Stimulated activated effector memory CD8-positive, alpha-beta T cell treated with anti-CD3 and anti-CD28 coated beads, Interleukin-12 subunit alpha, Interleukin-12 subunit beta, amount 100 ng/mL, for 72 hours (primary cell): Measurements from ENCODE around the gene RUNX1.
"Not testable (repeated sequence)": the region's sequence is repeated elsewhere in the genome, so short reads cannot be mapped to it uniquely, and the experiment has no call there.

Source experiments
- ATAC-seq: fragments of 150-1000 bp; cut with Tn5 transposase; 2 replicates; pipeline ENCODE4 v1.10.0; 2021
- DNase-seq, 2 donors: peaks; one replicate each; pipeline ENCODE4 v3.0.0; 2021 to 2022; ENCODE audit warnings: low spot score in 2 of 2
- H3K27ac Mint-ChIP-seq: one replicate; pipeline ENCODE4 v1.8.0; 2022; ENCODE audit warnings: mild to moderate bottlenecking, mixed read lengths
- H3K36me3 Mint-ChIP-seq: one replicate; pipeline ENCODE4 v1.8.0; 2022; ENCODE audit warnings: mild to moderate bottlenecking, mixed read lengths
- H3K4me1 Mint-ChIP-seq: one replicate; pipeline ENCODE4 v1.8.0; 2022; ENCODE audit warnings: mixed read lengths
- H3K4me3 Mint-ChIP-seq: one replicate; pipeline ENCODE4 v1.8.0; 2022; ENCODE audit warnings: mild to moderate bottlenecking, mixed read lengths
- H3K9me3 Mint-ChIP-seq: one replicate; pipeline ENCODE4 v1.8.0; 2022; ENCODE audit warnings: mixed read lengths

Gene RUNX1

DNA sequence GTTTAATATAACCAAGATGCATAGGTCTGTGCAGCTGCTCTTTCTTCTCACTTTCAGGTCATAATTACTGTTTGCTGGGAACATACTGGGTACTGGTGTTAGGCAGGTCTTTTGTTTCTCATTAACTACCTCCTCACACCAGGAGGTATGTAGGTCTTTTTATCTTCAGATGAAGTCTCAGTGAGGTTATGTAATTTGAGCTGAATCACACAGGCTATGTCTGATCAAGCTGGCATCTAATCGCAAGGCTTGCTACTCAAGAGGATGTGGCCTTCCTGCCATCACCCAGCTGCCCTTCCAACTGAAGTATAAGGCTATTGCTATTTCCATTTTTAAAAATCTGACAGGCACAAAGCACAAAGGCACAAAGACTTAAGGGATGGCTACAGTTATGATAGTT, 96.4 kb downstream of the RUNX1 start:
- H3K36me3 Mint-ChIP-seq = no peaks in the 10 kb centered on the region
- peaks cover 57% of the 10 kb centered on the region for H3K4me1 Mint-ChIP-seq
- H3K9me3 Mint-ChIP-seq = peaks cover 2% of the 10 kb centered on the region
- peak overlapping the region; percentile 69 for H3K27ac Mint-ChIP-seq
- peak; percentile 38 for ATAC-seq
- H3K4me3 Mint-ChIP-seq = peak overlapping the region; percentile 14
- no peak for DNase-seq

DNA sequence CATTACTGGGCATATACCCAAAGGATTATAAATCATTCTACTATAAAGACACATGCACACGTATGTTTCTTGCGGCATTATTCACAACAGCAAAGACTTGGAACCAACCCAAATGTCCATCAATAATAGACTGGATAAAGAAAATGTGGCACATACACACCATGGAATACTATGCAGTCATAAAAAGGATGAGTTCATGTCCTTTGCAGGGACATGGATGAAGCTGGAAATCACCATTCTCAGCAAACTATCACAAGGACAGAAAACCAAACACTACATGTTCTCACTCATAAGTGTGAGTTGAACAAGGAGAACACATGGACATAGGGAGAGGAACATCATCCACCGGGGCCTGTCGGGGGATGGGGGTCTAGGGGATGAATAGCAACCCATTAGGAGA, 97.2 kb downstream of the RUNX1 start:
- not testable (repeated sequence) for DNase-seq, H3K36me3 Mint-ChIP-seq, H3K4me3 Mint-ChIP-seq, H3K9me3 Mint-ChIP-seq, ATAC-seq
- peak overlapping the region; percentile 43 for H3K27ac Mint-ChIP-seq
- H3K4me1 Mint-ChIP-seq = peaks cover 57% of the 10 kb centered on the region

DNA sequence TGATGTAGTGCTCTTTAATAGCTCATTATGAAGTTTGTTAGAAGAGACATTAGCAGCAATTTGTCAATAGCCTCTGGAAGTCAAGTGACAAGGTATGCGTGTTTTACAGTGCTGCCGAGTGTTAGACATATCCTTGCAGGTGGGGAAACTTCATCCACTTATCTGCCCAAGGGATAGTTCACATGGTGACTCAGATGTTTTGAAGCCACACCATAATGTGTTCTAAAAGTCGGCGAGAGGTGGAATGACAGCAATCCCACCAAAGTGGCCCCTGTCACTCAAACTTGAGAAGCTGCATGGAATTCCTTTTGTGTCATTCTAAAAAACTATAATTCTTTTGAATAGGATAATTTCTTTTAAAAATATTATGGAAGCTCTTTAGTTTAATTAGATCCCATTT, 98.1 kb downstream of the RUNX1 start:
- H3K27ac Mint-ChIP-seq = no peak overlapping the region
- DNase-seq = no peak
- H3K36me3 Mint-ChIP-seq = peaks cover 7% of the 10 kb centered on the region
- peaks cover 3% of the 10 kb centered on the region for H3K9me3 Mint-ChIP-seq
- H3K4me3 Mint-ChIP-seq = no peak overlapping the region
- H3K4me1 Mint-ChIP-seq = peaks cover 61% of the 10 kb centered on the region
- no peak for ATAC-seq

DNA sequence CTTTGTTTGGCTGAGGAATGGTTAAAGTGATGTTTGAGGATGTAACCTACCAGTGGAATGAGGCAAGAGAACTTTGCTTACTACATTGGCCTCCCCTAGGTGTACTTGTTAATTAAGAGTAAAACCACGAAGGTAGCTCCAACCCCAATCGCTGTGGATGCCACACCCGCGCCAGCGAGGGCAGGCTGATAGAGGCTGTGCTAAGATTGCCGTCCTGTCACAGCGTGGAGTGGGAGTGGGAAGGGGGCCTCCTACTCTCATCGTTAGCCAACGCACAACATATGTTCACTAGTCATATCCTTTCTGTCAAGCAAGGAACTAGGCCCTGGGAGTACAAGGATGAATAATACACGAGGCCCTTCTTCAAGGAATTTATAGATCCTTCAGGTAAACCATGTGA, 99.6 kb downstream of the RUNX1 start:
- Mint-ChIP-seq H3K9me3 (peaks cover 4% of the 10 kb centered on the region), H3K4me1 (peaks cover 64% of the 10 kb centered on the region), H3K36me3 (peaks cover 7% of the 10 kb centered on the region), H3K4me3 (peak overlapping the region; percentile 23), H3K27ac (peak overlapping the region; percentile 27)
- ATAC-seq (peak; percentile 29), DNase-seq (no peak)

DNA sequence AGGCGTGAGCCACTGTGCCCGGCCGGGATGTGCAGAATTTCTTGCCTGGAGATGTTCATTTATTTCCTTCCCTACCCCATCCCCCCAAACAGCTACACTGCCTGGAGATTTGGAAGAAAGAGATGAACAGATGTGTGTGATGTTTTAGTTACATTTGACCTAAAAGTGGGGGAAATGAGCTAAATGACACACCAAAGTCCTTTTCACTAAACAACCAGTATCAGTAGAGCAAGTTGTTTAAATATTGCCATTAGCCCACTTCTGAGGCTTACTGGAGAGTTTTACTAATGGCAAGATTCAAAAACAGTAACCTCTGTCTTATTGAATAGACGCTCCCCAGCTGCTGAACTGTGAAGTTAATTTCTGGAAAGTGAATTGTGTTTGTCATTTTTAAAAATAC, 100.1 kb downstream of the RUNX1 start:
- Mint-ChIP-seq H3K27ac (peak overlapping the region; percentile 27), H3K4me1 (peaks cover 64% of the 10 kb centered on the region), H3K9me3 (peaks cover 4% of the 10 kb centered on the region), H3K36me3 (peaks cover 7% of the 10 kb centered on the region), H3K4me3 (peak overlapping the region; percentile 23)
- DNase-seq (no peak), ATAC-seq (no peak)

DNA sequence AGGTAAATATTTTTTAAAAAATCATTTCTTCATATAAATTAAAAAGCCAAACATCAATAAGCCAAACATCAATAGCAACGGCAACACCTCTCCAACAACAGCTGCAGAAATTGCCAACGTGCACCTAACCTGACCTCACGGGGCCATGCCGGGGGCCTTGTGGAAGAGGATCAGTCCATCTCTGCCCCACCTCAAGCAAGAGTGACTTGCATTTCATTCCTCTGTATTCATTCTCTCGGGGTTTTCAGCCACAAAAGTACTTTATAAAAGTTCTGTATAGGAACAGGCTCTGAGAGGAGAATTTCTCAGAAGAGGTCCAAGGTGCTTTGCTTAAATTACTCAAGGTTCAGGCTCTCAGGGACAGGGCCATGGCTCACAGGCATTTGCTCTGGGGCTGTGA, 100.9 kb downstream of the RUNX1 start:
- no peak overlapping the region for H3K4me3 Mint-ChIP-seq
- peaks cover 7% of the 10 kb centered on the region for H3K36me3 Mint-ChIP-seq
- no peak for ATAC-seq
- H3K4me1 Mint-ChIP-seq = peaks cover 61% of the 10 kb centered on the region
- no peak for DNase-seq
- H3K9me3 Mint-ChIP-seq = peaks cover 4% of the 10 kb centered on the region
- no peak overlapping the region for H3K27ac Mint-ChIP-seq

DNA sequence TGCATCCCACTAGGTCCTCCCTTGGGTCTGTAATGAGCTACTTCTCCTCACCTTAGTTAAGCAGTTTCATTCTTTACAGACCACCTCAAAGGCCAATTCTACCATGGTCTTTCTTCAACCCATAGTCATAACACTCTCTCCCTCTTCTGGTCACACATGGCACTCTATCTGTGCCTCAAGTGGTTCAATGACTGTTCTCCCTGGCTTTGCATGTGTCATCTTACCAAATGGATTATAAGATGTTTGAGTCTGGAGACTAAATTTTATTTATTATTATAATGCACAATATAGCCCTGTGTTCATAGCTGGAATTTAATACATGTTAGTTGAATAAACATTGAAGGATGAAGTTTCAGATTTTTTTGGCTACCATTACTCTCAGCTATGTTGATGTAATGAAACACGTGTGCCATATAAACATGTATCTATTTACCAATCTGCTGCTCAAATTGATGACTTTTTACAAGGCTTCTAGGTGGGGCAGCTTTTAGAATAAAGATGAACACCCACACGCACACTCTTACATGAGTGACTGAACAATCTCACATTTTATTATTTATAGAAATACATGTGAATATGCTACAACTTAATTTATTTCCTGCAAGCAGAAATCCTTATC, 102.1 kb downstream of the RUNX1 start:
- Mint-ChIP-seq H3K36me3 (peaks cover 7% of the 10 kb centered on the region), H3K4me3 (peak overlapping the region; percentile 65), H3K27ac (peak overlapping the region; percentile 99), H3K4me1 (peaks cover 64% of the 10 kb centered on the region), H3K9me3 (peaks cover 4% of the 10 kb centered on the region)
- no peak for DNase-seq
- ATAC-seq = peak; percentile 84

DNA sequence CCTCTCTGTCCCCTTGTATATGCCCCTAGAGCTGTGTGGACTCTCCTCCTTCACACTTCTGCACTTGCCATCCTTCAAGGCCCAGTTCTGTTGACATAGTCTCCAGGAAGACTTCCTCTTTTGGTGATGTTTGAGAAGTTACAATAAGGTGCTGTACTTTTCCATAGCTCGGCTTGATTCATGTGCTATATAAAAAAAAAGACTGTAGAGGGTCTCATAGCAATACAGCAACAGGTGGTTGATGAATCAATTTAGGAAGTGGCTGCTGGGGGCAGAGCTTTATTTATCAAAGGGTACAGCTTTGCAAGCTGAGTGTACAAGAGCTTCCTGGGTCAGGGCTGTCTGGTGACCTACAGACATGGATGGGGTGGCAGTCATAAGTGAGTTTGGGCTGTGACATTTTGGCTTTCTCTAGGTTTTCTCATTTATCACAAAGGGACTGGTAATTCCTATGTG, 102.7 kb downstream of the RUNX1 start:
- peaks cover 4% of the 10 kb centered on the region for H3K9me3 Mint-ChIP-seq
- DNase-seq = peak in 1 of 2 donors; percentile 62
- peak; percentile 91 for ATAC-seq
- H3K36me3 Mint-ChIP-seq = peaks cover 7% of the 10 kb centered on the region
- H3K4me3 Mint-ChIP-seq = peak overlapping the region; percentile 65
- peak overlapping the region; percentile 99 for H3K27ac Mint-ChIP-seq
- H3K4me1 Mint-ChIP-seq = peaks cover 65% of the 10 kb centered on the region

DNA sequence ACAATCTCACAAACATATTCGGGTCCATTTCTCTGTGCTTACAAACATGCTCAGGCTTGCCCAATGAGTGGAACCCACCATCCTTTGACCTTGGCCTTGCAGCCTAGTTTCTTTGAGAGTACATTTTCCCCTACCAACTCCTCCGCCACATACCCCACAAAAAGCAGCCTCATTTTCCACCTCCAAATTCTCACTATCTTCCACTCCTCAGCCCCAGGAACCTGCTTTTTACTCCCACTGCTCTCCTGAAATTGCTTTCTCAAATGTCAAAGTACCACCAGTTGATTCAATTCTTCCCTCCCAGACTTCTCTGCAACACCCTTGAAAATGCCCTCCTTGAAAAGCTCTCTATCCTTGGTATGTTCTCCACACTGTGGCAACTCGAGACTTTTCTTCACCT, 103.8 kb downstream of the RUNX1 start:
- peaks cover 4% of the 10 kb centered on the region for H3K9me3 Mint-ChIP-seq
- H3K27ac Mint-ChIP-seq = peak overlapping the region; percentile 99
- peak overlapping the region; percentile 65 for H3K4me3 Mint-ChIP-seq
- peaks cover 7% of the 10 kb centered on the region for H3K36me3 Mint-ChIP-seq
- DNase-seq (no peak), ATAC-seq (no peak)
- peaks cover 77% of the 10 kb centered on the region for H3K4me1 Mint-ChIP-seq

DNA sequence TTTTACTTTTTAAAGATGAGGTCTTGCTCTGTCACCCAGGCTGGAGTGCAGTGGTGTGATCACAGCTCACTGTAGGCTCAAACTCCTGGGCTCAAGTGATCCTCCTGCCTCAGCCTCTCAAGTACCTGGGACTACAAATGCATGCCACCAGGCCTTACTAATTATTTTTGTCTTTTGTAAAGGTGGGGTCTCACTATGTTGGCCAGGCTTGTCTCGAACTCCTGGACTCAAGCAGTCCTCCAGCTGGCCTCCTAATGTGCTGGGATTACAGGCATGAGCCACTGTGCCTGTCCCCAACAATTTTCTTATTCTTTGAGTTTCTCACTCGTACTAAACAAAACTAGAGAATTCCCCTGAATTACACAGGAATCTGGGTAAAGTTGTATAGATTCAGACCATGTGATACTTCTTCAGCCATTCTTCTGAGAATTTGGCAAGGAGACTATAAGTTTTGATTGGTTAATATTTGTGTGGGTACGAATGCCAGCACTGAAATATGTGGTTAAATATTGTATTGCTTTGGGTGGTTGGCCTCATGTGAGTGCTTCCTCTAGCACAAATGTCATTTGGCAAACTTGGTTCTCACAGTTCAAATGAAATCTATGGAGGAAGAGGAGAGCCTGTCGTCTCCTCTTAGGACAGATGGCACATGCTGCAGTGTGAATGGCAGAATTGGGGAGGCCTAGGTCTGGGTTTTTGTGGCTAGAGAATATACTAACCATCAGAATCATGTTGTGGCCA, 104.9 kb downstream of the RUNX1 start:
- DNase-seq = no peak
- Mint-ChIP-seq H3K36me3 (peaks cover 7% of the 10 kb centered on the region), H3K4me1 (peaks cover 79% of the 10 kb centered on the region), H3K9me3 (peaks cover 4% of the 10 kb centered on the region), H3K27ac (peak overlapping the region; percentile 99), H3K4me3 (peak overlapping the region; percentile 47)
- no peak for ATAC-seq

DNA sequence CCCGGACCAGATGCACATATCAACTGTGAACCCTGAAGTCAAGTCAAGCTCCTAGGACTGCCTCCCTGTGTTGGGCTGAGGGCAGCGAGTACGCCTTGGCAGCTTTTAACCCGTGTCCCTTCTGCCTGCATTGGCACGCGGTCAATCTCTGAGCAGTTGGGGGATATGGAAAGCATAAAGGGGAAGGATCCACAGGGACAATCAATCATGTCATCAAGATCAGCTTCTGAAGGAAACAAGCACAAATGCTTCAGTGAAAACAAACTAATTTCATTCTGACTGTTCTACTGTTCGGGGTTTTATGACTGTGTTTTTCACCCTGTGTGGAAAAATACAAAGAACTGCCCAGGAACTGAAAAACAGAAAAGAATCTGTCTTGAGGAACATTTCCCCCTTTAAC, 106.2 kb downstream of the RUNX1 start:
- peak in 1 of 2 donors; percentile 69 for DNase-seq
- H3K4me3 Mint-ChIP-seq = peak overlapping the region; percentile 47
- peak overlapping the region; percentile 99 for H3K27ac Mint-ChIP-seq
- H3K9me3 Mint-ChIP-seq = peaks cover 4% of the 10 kb centered on the region
- peak; percentile 55 for ATAC-seq
- H3K36me3 Mint-ChIP-seq = peaks cover 7% of the 10 kb centered on the region
- peaks cover 79% of the 10 kb centered on the region for H3K4me1 Mint-ChIP-seq

DNA sequence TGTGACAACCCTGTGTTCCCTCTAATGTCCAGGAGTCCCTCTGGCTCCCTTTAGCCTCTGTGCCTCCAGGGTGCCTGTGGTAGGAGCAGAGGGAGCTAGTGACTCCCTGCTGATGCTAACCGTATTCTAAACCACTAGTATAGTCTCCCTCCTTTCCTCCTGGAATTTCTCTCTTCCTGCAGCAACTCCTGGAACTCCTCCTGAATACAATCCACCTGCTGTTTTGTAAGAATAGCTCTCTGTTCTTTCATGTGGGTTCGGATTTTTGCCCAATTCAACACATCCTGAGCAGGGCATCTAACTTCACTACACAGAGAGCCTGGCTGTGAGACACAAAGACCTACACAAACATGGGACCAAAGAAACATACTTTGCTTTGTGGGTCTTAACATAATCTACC, 107.9 kb downstream of the RUNX1 start:
- Mint-ChIP-seq H3K9me3 (peaks cover 2% of the 10 kb centered on the region), H3K27ac (peak overlapping the region; percentile 87), H3K4me3 (peak overlapping the region; percentile 8), H3K4me1 (peaks cover 74% of the 10 kb centered on the region), H3K36me3 (peaks cover 2% of the 10 kb centered on the region)
- DNase-seq = no peak
- ATAC-seq = no peak

DNA sequence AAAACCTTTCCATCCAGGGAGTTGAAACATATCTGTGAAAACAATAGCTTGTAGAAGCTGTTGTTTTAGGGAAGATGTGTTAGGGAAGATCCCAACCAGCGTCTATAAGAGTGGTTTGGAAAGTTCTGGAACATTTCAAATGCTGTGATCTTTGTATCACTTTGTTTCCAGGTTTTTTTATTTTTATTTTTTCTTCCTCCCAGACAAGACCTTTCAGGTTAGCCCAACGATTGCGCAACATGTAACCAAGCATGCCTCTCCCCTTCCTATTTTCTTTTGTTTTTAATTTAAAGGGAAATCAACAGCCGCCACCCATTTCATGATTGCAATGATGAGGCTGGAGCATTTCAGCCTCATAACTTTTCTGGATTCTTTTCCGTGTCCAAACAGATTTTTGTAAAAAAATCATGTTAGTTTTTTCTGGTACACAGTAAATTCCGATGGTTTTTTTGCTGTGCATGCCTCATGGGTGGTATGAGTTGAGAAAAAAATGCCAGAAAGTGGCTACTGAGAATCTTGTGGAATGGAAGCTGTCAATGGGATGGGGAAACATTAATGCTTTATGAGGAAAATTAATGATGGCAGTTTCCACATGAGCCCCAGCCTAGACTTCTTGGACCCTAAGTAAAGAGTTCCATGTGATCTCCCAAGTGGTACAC, 109.3 kb downstream of the RUNX1 start:
- ATAC-seq (no peak), DNase-seq (no peak)
- H3K9me3 Mint-ChIP-seq = no peaks in the 10 kb centered on the region
- H3K4me1 Mint-ChIP-seq = peaks cover 74% of the 10 kb centered on the region
- H3K36me3 Mint-ChIP-seq = no peaks in the 10 kb centered on the region
- peak overlapping the region; percentile 87 for H3K27ac Mint-ChIP-seq
- H3K4me3 Mint-ChIP-seq = no peak overlapping the region

DNA sequence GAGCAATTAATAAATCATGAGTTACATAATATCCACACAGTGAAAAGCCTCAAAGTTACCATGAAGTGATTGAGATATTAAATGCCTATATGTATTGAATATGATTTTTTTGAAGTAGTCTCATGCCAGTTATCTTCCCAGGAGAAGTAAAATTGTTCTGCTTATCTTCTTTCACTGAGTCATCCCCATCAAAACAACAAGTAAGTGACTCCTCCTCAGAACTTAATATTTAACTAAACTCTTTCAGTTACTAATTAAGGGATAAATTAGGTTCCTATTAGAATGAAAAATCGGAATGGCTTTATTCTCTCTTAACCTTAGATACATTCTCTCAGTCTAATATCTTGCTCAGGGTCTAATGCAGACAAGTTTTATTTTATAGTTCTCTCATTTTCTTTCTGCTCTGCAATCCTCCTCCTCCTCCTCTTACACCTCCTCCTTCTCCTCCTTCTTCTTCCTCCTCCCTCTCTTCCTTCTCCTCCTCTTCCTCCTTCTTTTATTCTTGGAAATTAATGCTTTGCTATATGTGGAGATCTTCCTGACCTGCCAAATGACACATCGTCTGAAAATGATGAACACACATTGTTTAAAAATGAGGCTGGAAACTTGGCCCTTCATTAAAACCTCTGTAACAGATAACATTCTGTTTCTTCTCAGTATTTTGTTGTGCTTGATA, 110.9 kb downstream of the RUNX1 start:
- H3K4me3 Mint-ChIP-seq = peak overlapping the region; percentile 29
- H3K36me3 Mint-ChIP-seq = no peaks in the 10 kb centered on the region
- peaks cover 75% of the 10 kb centered on the region for H3K4me1 Mint-ChIP-seq
- ATAC-seq (no peak), DNase-seq (no peak)
- H3K9me3 Mint-ChIP-seq = no peaks in the 10 kb centered on the region
- H3K27ac Mint-ChIP-seq = peak overlapping the region; percentile 69

DNA sequence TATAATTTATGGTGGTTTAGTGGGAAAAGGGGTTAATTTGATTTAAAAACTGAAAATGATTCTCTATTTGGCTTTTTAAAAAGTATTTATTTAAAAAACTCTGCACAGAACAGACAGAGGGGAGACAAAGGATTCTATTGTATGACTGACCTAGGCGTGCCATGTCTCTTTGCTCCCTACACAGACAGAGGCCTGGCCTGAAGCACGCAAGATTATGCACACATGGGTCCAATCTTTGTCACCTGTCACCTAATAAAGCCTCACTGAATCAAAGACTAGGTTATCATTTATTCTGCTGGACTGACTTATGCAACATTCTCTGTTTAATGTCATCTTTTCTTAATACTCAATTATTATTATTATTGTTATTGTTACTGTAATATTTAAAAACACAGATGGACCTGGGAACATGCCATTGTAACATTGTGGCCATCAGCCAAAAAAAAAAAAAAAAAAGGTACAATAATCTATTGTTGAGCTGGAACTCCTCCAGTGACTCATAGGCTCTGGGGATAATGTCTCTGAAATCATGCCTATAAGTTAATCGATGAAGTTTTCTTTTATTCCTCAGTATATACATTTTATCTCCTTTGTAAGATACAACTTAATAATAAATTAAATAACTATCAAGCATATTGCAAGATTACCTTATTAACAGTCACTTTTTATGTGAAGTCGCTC, 112.1 kb downstream of the RUNX1 start:
- Mint-ChIP-seq H3K9me3 (no peaks in the 10 kb centered on the region), H3K36me3 (no peaks in the 10 kb centered on the region), H3K27ac (peak overlapping the region; percentile 95), H3K4me3 (peak overlapping the region; percentile 72), H3K4me1 (peaks cover 75% of the 10 kb centered on the region)
- ATAC-seq (no peak), DNase-seq (no peak)
